GM18505 (cell line): Measurements from ENCODE around the gene PDE6D.

ENCODE experiments used
- ATAC-seq: cut with Tn5 transposase; IDR thresholded peaks from one replicate; pipeline ENCODE4 v1.9.1; 2021; ENCODE audit not compliant: unreplicated experiment
- POLR2A ChIP-seq: IDR thresholded peaks from 4 replicates; pipeline ENCODE4 v1.6.1; 2011; ENCODE audit warnings: borderline replicate concordance; ENCODE audit not compliant: insufficient read depth, insufficient read length; ENCODE audit errors: extremely low read depth

Gene PDE6D

DNA sequence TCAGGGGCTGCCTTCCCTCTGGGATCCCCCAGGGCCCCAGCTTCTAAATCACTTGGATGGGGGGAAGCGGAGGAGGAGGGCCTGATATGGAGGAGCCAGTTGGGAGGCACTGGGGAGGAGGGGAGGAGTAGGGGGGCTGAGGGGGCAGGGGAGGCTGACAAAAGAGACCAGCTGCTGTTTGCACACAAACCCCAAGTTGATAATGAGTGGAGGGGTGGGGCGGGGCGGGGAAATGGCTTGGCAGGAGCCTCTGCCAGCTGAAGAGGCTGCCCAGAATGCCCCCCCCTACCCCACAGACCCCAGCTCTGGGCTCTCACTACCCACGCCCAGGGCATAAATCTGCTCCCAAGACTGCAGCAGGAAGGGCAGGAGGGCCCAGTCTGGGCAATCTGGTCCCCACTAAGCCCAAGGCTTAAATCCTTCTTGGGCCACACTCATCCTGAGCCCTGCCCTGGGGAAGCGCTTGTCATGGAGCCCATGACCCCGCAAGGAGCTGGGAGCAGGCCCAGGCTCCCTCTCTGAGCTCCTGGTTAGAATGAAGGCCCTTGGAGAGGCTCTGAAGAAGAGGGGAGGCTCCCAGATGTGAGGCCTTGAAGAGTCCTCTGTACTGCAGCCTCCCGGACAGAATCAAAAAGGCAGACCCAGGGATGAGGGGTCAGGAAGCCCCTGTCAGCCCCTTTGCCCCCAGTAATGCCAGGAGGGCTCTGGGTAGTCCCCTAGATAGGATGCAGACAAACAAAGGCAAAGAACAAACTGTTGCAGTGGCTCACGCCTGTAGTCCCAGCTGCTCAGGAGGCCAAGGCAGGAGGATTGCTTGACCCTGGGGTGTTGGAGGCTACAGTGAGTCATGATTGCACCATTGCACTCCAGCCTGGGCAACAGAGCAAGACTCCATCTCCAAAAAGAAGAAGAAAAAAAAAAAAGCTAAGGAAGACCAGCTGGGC, 97.5 kb downstream of the PDE6D start:
- ATAC-seq = no peak
- TF ChIP-seq POLR2A = no peak

DNA sequence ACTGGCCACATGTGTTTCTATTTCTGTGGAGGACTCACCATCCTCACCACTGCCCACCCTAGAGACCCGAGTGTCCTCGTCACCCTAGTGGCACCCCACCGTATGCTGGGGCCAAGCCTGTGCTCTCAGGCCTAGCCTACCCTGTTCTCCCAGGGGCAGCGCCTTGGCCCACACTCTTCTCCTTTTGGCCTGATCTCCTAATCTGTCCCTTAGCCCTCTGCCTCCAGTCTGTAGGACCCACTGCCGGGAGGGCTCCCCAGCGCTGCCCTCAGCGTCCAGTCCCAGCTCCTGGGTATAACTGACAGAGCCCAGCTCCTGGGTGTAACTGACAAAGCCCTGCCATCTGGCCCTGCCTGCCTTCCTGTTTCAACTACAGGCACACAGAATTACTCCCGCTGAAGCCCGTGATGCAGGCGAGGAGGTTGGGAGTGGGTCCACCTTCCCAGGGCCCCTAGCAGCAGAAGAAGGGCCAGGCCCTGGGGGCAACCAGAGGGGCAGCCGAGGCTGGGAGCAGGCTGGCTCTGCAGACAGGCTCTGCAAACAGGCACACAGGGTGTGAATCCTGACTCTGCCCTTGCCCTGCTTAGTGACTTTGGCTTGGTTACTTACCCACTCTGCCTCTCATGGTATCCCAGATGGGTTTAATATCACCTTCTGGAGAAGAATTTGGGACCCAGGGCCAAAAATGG, 98.3 kb downstream of the PDE6D start:
- no peak for TF ChIP-seq POLR2A
- no peak for ATAC-seq
